MG63 (cell line): ENCODE data around the gene COTL1. TPM values are rescaled to one million over a fixed set of nuclear protein-coding genes. Genes with fewer than 3 reads are reported as not detected.
"Not testable (repeated sequence)": the region's sequence is repeated elsewhere in the genome, so short reads cannot be mapped to it uniquely, and the experiment has no call there.

Experiments
- DNase-seq: peaks from one replicate; pipeline ENCODE4 v3.0.0-alpha.2; 2020
- H3K27me3 ChIP-seq: fragments of 250-450 bp; sonication (Bioruptor Pico); 2 replicates; pipeline ENCODE4 v1.5.1; 2020; ENCODE audit warnings: mild to moderate bottlenecking, moderate library complexity
- H3K36me3 ChIP-seq: fragments of 250-450 bp; sonication (Bioruptor Pico); 2 replicates; pipeline ENCODE4 v1.5.1; 2020; ENCODE audit warnings: mild to moderate bottlenecking, moderate library complexity
- H3K4me3 ChIP-seq: fragments of 250-450 bp; sonication (Bioruptor Pico); 2 replicates; pipeline ENCODE4 v1.5.1; 2020; ENCODE audit warnings: mild to moderate bottlenecking, moderate library complexity
- H3K9me3 ChIP-seq: fragments of 250-450 bp; sonication (Bioruptor Pico); 2 replicates; pipeline ENCODE4 v1.5.1; 2020; ENCODE audit warnings: mild to moderate bottlenecking, moderate library complexity
- total RNA-seq: library from RNA; depleted of rRNA; stranded (reverse); fragments of >200 nt; shearing (Covaris generic); gene quantifications from 2 replicates; pipeline ENCODE4 v1.2.3, GENCODE V29; 2014; ENCODE audit warnings: low replicate concordance

COTL1 gene
- total RNA-seq, 1 experiment from 2014 or later, result 175 TPM

GRCh38 chr16:84629580-84629979 is 11.7 kb upstream of the COTL1 start:
- no peaks in the 10 kb centered on the region for H3K9me3 ChIP-seq
- DNase-seq, result no peak
- H3K36me3 ChIP-seq, result no peaks in the 10 kb centered on the region
- H3K27me3 ChIP-seq, result no peaks in the 10 kb centered on the region
- no peak overlapping the region for H3K4me3 ChIP-seq

DNA sequence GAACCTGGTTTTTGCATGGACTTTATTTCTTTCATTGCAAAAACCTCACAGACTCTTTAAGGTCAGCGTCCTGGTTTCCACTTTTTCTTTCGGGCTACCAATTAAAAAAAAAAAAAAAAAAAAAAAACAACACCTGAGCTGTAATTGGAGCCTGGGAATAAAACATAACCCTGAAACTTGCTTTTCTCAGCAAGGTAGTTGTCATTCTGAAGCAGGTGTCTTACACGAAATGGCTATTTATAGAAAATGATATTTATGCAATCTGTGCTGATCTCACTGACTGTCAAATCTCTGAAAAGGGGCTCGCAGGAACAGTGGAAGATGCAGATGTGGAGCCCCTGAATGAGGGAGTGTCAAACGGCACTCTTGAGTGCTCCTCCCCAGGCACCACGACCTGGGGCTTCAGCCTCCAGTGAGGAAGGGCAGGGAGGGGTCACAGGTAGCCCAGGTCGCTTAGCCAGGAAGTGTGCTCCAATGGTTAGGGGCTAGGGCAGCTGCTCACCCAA is 10.4 kb upstream of the COTL1 start:
- Histone ChIP-seq H3K27me3 (no peaks in the 10 kb centered on the region), H3K36me3 (no peaks in the 10 kb centered on the region), H3K4me3 (no peak overlapping the region), H3K9me3 (no peaks in the 10 kb centered on the region)
- DNase-seq, result no peak

- no peaks in the 10 kb centered on the region for H3K9me3 ChIP-seq
- H3K36me3 ChIP-seq, result no peaks in the 10 kb centered on the region
- no peak for DNase-seq
- H3K27me3 ChIP-seq, result no peaks in the 10 kb centered on the region
- no peak overlapping the region for H3K4me3 ChIP-seq
Observed at GRCh38 chr16:84625556-84625955, 7.7 kb upstream of the COTL1 start.

- H3K27me3 ChIP-seq, DNase-seq, H3K9me3 ChIP-seq, H3K36me3 ChIP-seq, H3K4me3 ChIP-seq: not testable (repeated sequence)
Observed at GRCh38 chr16:84620913-84621312, 3.0 kb upstream of the COTL1 start.

DNA sequence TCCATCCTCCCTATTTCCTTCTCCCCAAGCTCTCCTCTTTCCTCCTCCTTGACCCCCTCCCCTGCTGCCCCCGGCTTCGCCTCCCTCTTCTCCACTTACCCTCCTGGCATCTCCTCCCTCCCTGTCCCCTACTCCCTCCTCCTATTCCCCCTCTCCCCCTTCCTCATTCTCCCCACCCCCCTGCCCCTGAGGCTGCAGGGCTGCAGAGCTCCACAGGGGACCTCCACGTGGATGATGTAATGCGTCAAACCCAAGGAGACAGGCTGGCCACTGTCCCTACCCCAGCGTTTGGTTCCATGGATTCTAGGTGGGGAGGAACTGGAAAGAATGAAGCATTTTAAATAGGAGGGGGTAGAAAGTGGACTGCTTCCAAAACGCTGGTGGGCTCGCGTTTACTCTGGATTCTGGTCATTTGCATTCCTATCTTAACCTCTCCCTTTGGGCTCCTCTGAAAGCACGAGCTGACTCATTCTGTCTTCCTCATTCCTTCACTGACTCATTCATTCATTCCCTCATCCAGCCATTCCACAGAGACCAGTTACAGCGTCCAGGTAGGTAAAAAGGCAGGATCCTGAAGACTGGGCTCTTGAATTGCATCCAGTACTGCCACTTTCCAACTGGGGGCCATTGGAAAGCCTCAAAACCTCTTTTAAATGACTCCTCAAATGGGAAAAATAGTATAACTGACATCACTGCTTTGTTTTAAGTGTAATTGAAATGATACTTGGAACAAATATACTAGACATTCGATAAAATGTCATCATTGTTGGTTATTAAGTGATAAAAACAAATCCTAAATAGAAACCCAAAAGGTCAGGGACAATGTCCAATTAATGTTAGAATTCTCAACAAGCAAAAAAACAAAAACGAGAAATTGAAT is 943 bp upstream of the COTL1 start:
- Histone ChIP-seq H3K9me3 (no peaks in the 10 kb centered on the region), H3K4me3 (peak overlapping the region; percentile 13), H3K36me3 (peaks cover 15% of the 10 kb centered on the region), H3K27me3 (no peaks in the 10 kb centered on the region)
- peak; percentile 88 for DNase-seq

DNA sequence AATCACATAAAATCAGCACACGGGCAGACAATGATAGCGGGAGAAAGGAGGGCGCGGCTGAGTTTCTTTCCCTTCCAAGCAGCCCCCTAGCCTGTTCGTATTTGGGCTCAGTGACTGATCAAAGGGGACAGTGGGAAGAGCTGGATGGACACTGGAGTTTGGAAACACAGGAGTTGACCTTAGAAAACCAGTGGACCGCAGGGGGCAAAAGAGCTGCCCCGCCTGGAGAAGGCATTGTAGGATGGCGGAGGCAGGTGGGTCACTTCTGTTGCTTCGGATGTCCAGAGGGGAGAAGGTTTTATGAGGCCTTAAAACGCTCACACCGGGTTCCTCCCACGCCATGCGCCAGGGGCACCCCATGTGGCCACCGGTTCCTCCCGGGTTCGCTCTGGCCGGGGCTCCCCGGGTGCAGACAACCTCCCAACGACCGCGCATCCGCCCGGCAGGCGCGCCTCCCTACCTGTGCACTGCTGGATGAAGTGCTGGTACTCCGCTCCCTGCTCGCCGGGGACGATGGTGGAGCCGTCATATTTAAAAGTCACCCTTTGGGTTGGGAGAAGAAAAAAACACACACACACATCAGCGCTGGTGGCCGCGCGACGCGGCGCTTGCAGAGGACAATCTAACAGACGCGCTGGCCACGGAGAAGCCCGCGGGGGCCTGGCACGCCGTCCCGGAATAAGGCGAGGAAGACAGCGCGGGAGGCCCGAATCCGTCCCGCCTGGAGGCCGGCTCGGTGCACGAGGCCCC is 662 bp downstream of the COTL1 start:
- DNase-seq, result peak; percentile 23
- Histone ChIP-seq H3K9me3 (no peaks in the 10 kb centered on the region), H3K4me3 (peak overlapping the region; percentile 80), H3K36me3 (peaks cover 26% of the 10 kb centered on the region), H3K27me3 (no peaks in the 10 kb centered on the region)

DNA sequence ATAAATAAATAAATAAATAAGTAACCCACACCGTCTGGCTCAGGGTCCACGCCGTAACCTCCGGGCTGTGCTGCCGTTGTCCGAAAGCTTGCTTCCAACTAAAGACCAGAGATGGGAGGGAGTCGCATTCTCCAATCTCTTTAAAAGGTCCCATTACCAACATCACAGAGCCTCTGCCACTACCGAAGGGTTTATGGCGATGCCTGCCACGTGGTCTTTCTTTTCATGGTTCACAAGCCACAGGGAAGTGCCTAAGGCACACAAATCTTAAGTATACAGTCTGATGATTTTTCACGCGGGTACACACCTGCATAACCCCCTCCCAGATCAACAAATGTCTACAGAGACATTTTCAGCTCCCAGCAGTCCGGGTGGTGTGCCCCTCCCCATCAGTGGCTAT is 1.4 kb downstream of the COTL1 start:
- Histone ChIP-seq H3K27me3 (no peaks in the 10 kb centered on the region), H3K36me3 (peaks cover 29% of the 10 kb centered on the region)
- no peak for DNase-seq

DNA sequence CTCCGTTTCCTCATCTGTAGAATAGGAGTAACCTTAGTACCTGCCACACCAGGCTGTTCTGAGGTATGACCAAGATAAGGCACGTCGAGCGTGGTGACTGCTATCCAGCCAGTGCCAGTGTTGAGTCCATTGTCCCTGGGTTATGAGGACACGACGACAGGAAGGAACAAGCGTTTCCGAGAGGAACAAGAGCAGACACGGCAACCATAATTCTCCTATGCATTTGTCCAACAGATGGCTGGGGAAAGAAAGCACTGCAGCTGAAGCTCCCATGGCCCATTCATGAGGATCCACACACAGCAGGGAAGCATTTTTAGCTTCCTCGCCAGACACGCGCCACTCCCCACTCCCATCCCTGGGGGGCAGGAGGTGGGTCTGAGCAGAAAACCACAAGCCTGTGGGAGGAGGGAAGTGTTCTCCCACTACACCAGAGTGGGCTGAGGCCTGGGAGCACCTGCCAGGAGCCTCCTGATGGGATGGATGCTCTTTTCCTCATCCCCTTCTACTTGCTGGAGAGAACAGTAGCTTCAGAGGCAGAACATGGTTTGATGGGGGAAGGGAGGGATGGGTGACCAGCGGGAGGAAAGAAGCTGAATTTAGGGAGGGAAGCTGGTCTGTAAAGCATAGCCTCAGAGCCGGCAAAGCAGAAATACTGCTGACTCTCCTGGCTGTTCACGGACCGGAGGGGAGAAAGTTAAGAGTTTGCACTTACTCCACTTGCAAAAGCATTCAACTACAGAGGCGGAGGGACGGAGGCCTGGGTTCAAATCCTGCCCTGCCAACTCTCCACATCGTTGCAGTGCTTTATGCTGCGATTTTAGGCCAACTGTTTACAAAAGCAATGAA is 2.7 kb downstream of the COTL1 start:
- no peak for DNase-seq

More for the DNA sequence above, 1.4 kb downstream of the COTL1 start:
- Histone ChIP-seq H3K9me3 (no peaks in the 10 kb centered on the region), H3K4me3 (peak overlapping the region; percentile 80)

GRCh38 chr16:84614623-84614967 is 3.3 kb downstream of the COTL1 start:
- Histone ChIP-seq H3K4me3 (no peak overlapping the region), H3K9me3 (no peaks in the 10 kb centered on the region), H3K36me3 (peaks cover 38% of the 10 kb centered on the region), H3K27me3 (no peaks in the 10 kb centered on the region)
- DNase-seq, result no peak

More for the DNA sequence above, 2.7 kb downstream of the COTL1 start:
- Histone ChIP-seq H3K27me3 (no peaks in the 10 kb centered on the region), H3K4me3 (no peak overlapping the region), H3K9me3 (no peaks in the 10 kb centered on the region), H3K36me3 (peaks cover 38% of the 10 kb centered on the region)

- Histone ChIP-seq H3K27me3 (no peaks in the 10 kb centered on the region), H3K36me3 (peaks cover 38% of the 10 kb centered on the region), H3K4me3 (no peak overlapping the region), H3K9me3 (no peaks in the 10 kb centered on the region)
- DNase-seq, result no peak
Observed at GRCh38 chr16:84614073-84614459, 3.8 kb downstream of the COTL1 start.

- DNase-seq, result no peak
- no peak overlapping the region for H3K4me3 ChIP-seq
Observed at GRCh38 chr16:84613408-84614072, 4.3 kb downstream of the COTL1 start.

GRCh38 chr16:84612686-84613085 is 5.2 kb downstream of the COTL1 start:
- Histone ChIP-seq H3K4me3 (no peak overlapping the region), H3K36me3 (peaks cover 38% of the 10 kb centered on the region), H3K27me3 (no peaks in the 10 kb centered on the region), H3K9me3 (no peaks in the 10 kb centered on the region)
- DNase-seq, result no peak

More at GRCh38 chr16:84613408-84614072, 4.3 kb downstream of the COTL1 start:
- H3K9me3 ChIP-seq, result no peaks in the 10 kb centered on the region
- no peaks in the 10 kb centered on the region for H3K27me3 ChIP-seq
- peaks cover 38% of the 10 kb centered on the region for H3K36me3 ChIP-seq

- Histone ChIP-seq H3K4me3 (no peak overlapping the region), H3K27me3 (no peaks in the 10 kb centered on the region), H3K36me3 (peaks cover 39% of the 10 kb centered on the region), H3K9me3 (no peaks in the 10 kb centered on the region)
- DNase-seq, result no peak
Observed at GRCh38 chr16:84611041-84611440, 6.8 kb downstream of the COTL1 start.

- Histone ChIP-seq H3K4me3 (no peak overlapping the region), H3K27me3 (no peaks in the 10 kb centered on the region), H3K36me3 (peaks cover 38% of the 10 kb centered on the region), H3K9me3 (no peaks in the 10 kb centered on the region)
- DNase-seq, result no peak
Observed at GRCh38 chr16:84610376-84610775, 7.5 kb downstream of the COTL1 start.

- Histone ChIP-seq H3K9me3 (no peaks in the 10 kb centered on the region), H3K4me3 (no peak overlapping the region), H3K36me3 (peaks cover 33% of the 10 kb centered on the region)
Observed at GRCh38 chr16:84609563-84610177, 8.2 kb downstream of the COTL1 start.

DNA sequence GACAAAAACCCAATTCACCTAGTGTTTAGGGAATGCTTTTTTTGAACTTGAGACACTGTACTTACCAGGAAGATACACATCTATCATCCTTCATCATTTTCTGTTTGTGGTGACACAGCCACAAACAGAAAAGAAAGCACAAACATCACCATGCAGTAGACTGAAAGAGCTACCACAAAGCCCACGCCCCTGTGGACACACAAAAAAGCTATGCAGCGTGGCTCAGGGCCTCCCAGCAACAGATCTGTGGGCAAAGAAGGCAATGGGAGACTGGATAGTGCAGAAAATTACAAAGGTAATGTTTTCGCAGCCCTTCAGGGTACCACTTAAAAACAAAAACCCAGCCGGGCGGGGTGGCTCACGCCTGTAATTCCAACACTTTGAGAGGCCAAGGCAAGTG is 9.6 kb downstream of the COTL1 start:
- peaks cover 29% of the 10 kb centered on the region for H3K36me3 ChIP-seq
- no peak overlapping the region for H3K4me3 ChIP-seq
- DNase-seq, result no peak

More at GRCh38 chr16:84609563-84610177, 8.2 kb downstream of the COTL1 start:
- no peaks in the 10 kb centered on the region for H3K27me3 ChIP-seq
- DNase-seq, result no peak

More for the DNA sequence above, 9.6 kb downstream of the COTL1 start:
- Histone ChIP-seq H3K27me3 (no peaks in the 10 kb centered on the region), H3K9me3 (no peaks in the 10 kb centered on the region)
